AG09309 (cell line): ENCODE results near the gene SP8.

ENCODE experiments used
- DNase-seq: peaks from one replicate; pipeline ENCODE4 v3.0.0-alpha.2; 2010; ENCODE audit warnings: low read depth
- H3K4me3 ChIP-seq: 2 replicates; pipeline ENCODE4 v1.5.1; 2011; ENCODE audit warnings: mild to moderate bottlenecking, low read depth, low read length, moderate library complexity; ENCODE audit not compliant: control insufficient read depth
- TF ChIP-seq, protein P1 (sequence below): IDR thresholded peaks from 2 replicates; pipeline ENCODE4 v1.5.1; 2011; ENCODE audit warnings: mild to moderate bottlenecking, low read depth, low read length, inconsistent platforms; ENCODE audit not compliant: insufficient read depth, control insufficient read depth; ENCODE audit errors: missing control alignments

The SP8 gene

GRCh38 chr7:20744954-20745446 lies 41.7 kb downstream of the SP8 start:
- TF ChIP-seq, protein P1, sequence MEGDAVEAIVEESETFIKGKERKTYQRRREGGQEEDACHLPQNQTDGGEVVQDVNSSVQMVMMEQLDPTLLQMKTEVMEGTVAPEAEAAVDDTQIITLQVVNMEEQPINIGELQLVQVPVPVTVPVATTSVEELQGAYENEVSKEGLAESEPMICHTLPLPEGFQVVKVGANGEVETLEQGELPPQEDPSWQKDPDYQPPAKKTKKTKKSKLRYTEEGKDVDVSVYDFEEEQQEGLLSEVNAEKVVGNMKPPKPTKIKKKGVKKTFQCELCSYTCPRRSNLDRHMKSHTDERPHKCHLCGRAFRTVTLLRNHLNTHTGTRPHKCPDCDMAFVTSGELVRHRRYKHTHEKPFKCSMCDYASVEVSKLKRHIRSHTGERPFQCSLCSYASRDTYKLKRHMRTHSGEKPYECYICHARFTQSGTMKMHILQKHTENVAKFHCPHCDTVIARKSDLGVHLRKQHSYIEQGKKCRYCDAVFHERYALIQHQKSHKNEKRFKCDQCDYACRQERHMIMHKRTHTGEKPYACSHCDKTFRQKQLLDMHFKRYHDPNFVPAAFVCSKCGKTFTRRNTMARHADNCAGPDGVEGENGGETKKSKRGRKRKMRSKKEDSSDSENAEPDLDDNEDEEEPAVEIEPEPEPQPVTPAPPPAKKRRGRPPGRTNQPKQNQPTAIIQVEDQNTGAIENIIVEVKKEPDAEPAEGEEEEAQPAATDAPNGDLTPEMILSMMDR: no peak
- H3K4me3 ChIP-seq: no peak overlapping the region
- no peak for DNase-seq

DNA sequence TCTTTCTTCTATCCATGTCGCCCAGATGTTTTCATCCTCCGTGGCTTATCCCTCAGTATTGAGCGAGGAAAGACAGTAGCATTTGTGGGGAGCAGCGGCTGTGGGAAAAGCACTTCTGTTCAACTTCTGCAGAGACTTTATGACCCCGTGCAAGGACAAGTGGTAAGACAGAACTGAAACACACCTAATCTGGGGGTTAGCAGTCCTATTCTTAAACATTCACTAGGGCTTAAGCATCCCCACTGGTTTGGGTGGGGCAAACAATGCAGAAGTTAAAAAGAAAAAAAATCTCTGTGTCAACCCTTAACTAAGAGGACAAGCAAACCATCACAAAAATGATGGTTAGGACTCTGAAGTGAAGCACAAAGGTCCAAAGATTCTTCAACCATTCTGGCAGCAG lies 43.8 kb downstream of the SP8 start:
- no peak overlapping the region for H3K4me3 ChIP-seq
- no peak for DNase-seq
- TF ChIP-seq, protein P1: no peak

- no peak for DNase-seq
- TF ChIP-seq, protein P1: no peak
- H3K4me3 ChIP-seq: no peak overlapping the region
Measured at GRCh38 chr7:20741801-20742200, 44.9 kb downstream of the SP8 start.

- no peak overlapping the region for H3K4me3 ChIP-seq
- TF ChIP-seq, protein P1: no peak
- no peak for DNase-seq
Measured at GRCh38 chr7:20738518-20739481, 47.9 kb downstream of the SP8 start.

DNA sequence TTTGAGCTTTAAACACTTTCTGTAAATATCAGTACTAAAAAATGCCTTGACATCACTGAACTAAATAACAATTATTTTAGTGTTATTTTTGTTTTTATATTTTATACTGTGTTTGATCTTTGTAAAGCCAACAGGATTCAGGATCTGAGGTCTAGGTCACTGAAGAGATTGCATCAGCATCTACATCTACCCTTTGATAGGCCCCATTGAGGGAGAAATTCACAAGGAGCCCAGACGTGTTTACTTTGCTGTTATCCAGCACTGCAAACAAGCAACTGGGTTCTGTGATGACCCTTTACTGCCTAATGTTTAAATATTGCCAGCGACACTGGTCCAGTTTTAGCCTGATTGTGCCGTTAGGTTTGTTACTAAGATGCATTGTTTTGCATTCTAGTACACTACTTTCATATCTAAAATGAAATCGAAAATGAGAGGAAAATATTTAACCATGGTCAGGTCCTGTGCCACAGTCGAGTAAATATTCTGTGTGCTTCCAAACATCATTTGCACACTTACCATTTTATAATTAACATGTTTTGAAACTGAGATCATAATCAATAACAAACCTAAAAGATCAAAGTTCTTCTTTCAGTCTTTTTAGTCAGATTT lies 48.7 kb downstream of the SP8 start:
- H3K4me3 ChIP-seq: no peak overlapping the region
- no peak for DNase-seq
- TF ChIP-seq, protein P1: no peak

DNA sequence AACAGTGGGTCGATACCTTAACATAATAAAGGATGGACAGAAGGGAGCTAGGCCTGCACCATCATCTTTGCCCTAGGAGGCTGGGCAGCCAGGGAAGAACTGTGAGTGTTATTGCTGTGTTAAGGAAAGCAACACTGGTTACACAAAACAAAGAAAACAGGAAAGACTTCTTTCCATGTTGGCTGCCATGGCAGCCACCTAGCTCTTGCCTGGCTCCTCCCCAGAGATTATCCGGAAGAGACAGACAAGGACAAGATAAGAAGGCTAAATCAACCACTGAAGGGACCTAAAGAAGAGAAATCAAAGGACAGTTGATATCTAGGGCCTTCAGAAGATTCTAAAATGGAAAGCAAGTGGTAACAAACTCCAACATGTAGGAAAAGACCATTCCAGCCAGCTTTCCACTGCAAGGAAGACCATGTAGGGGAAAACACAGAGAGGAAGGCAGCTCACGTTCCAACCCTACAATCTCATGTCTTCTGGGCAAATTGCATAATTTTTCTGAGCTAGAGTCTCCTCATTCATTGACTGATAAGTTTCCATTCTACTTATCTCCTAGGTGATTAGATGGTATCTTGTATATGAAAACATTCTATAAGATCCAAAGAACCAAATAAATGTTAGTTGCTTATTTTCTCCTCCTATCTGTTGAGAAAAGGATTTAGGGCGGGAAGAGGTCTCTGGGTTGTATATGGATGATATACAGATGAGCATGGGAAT lies 51.2 kb downstream of the SP8 start:
- DNase-seq: no peak
- no peak overlapping the region for H3K4me3 ChIP-seq
- TF ChIP-seq, protein P1: no peak
